GM18526 (cell line): ENCODE data around the gene GBA2.

Experiments
- POLR2A ChIP-seq: IDR thresholded peaks from 3 replicates; pipeline ENCODE4 v1.6.1; 2011; ENCODE audit not compliant: insufficient read length; ENCODE audit errors: extremely low read depth

Gene GBA2

GRCh38 chr9:35703906-35704672, 44.9 kb downstream of the GBA2 start:
- TF ChIP-seq POLR2A, result no peak

DNA sequence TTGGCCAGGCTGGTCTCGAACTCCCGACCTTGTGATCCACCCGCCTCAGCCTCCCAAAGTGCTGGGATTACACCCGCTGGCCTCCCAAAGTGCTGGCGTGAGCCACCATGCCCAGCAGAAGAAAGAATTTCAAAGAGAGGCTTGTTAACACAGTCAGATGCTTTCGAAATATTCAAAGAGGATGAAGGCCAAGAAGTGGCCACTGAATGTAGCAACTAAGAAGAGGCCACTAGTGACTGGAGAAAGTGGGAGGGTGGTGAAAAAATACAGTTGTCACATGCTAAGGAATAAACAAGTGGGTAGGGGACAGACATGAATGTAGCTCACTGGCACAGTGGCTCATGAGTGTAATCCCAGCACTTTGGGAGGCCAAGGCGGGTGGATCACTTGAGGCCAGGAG, 46.3 kb downstream of the GBA2 start:
- TF ChIP-seq POLR2A, result no peak

- TF ChIP-seq POLR2A, result no peak
Observed at GRCh38 chr9:35700942-35701341, 48.1 kb downstream of the GBA2 start.

GRCh38 chr9:35700031-35700430, 49.0 kb downstream of the GBA2 start:
- no peak for TF ChIP-seq POLR2A

- no peak for TF ChIP-seq POLR2A
Observed at GRCh38 chr9:35698231-35698630, 50.8 kb downstream of the GBA2 start.

DNA sequence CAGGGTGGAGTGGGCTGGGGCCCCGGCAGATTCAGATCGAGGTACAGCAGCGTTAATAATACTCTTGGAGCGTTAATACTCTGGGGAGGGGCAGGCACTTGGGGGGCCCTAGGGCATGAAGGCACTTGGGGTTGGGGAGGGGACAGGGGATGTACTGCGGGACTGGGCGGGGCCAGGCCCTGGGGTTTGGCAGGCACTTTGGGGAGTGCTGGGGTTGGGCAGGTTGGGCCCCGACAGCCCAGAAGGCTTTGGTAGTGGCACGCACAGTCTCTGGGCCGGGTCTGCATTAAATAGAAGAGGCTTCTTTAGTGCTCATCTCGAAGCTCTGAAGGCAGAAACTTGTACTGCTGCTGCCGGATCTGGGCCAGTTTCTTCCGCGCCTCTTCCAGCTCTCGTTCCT, 51.5 kb downstream of the GBA2 start:
- no peak for TF ChIP-seq POLR2A

DNA sequence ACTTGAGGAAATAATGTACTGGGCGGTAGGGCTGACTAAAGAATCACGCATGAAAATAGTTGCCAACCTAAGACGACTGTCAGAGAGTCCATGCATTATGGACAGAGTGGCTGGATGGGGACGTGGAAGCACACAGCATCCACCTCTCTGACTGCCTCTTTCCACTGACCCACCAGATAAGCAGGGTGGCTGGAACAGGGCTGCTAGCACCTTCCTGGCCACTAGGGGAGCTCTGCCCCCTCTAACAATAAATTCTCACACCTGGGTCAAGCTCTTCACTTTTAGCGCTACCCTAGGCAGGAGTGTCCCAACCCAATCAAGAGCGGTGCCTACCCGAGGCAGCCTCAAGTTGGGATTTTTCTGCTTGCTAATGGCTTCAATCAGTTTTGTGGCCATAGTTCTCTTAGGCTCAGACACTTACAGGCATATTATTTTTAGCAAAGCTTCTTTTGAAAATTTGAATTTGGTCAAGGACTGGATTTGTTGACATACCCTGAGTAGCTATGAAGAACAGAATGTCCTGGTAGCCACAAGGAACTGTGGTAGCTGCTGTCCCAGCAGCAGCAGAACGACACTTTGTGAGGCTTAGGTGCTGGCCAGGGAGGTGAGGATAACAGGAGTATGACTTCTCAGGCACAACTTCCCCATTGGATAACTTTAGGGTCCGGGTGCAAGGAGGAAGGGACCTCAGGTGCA, 52.4 kb downstream of the GBA2 start:
- no peak for TF ChIP-seq POLR2A

DNA sequence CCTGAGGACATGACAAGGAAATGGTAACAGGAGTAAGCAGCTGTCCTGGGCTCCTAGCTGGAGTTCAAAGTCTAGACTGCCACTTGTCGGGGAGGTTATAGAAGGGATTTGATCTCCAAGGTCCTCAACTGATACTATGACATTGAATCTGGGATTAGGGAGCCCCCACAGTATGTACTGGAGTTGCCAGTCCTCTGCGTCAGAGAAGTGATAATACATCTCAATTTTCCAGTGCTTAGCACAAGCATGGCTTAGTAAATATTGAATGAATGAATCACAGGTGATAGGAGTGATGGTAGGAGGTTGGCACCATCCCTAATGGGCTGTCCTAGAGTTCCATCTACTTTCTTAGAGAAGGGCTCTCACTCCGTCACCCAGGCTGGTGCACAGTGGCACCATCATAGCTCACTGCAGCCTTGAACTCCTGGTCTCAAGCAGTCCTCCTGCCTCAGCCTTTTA, 53.1 kb downstream of the GBA2 start:
- no peak for TF ChIP-seq POLR2A

DNA sequence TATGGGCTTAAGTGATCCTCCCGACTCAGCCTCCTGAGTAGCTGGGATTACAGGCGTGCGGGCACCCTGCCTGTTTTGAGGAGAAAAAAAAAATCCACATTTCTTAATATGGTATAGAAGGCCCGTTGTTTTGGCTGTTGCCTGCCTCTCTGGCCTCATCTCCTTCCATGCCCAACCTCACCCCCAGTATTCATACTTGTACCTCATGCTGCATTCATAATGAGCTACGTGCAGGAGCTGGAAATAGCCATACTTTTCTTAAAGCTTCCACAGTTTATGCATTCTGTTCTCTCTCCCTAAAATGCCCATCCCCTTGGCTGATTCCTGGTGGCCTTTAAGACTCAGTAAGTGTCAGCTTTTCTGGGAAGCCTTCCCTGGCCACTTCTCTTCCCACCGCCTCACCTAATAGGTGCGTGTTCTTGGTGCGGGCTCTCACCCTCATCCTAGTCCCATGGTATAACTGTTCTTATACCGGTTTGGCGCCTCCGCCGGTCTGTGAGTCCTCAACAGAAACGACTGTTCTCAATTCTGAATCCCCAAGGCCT, 57.2 kb downstream of the GBA2 start:
- TF ChIP-seq POLR2A, result no peak

GRCh38 chr9:35691334-35691650, 57.7 kb downstream of the GBA2 start:
- TF ChIP-seq POLR2A, result no peak

GRCh38 chr9:35690614-35691333, 58.3 kb downstream of the GBA2 start:
- no peak for TF ChIP-seq POLR2A

DNA sequence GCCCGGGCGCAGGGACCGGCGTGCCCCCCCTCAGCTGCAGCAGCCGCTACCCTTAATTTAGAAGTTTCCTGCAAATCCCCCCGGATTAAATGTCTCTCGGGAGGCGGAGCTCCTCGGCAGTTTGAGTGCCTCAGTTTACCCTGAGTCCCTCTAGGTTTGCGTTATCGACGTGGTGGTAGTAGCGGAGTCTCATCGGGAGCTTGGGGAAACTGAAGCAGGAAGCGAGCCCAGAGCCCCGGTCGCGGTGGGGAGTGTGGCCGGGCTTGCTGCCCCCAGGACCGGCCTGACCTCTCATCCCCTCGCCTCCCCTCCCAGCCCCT, 58.8 kb downstream of the GBA2 start:
- no peak for TF ChIP-seq POLR2A

DNA sequence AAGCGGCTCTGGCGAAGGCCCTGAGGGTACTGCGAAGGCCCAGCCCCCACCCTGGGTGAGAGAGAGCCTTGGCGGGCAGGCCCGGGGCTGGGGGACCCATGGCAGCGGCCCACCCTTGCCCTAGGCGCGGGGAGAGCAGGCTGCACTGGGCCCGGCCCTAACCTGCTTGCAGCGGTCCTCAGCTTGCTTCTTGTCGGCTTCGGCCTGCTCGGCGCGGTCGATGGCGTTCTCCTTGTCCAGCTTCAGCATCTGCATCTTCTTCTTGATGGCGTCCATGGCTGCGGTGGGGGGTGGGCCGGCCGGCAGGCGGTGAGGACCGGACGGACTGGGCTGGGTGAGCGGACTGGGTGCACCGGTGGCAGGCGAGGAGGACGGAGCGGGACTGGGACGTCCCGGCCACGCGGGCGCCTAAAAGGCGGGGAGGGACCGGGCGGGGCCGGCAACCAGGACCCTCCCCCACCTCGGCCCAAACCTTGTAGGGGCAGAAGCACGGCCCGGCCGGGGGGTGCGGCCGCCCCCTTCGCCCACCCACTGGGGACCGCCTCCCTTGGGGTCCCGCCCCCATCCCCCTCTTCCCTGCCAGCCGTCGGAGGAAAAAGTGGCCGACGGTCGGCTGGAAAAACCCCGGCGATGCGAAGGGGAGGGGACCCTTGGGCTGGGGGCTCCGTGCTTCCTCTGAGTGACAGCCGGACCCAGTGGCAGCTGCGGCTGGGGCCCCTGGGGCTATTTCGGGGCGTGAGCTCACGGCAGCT, 59.3 kb downstream of the GBA2 start, which contains the start of gene TPM2:
Gene TPM2 (minus strand): TSS at position 384 of the 752 bp plus-strand sequence. CDS start 108 bp downstream, at position 276.
- TF ChIP-seq POLR2A, result no peak

- TF ChIP-seq POLR2A, result no peak
Observed at GRCh38 chr9:35688558-35689541, 60.2 kb downstream of the GBA2 start.
